ENCODE measurements around the gene LITAFD. TPM values are rescaled to one million over a fixed set of nuclear protein-coding genes. Genes with fewer than 3 reads are reported as not detected.

Gene LITAFD
- total and polyA plus RNA-seq, 2 experiments from 2014 or later = not detected

DNA sequence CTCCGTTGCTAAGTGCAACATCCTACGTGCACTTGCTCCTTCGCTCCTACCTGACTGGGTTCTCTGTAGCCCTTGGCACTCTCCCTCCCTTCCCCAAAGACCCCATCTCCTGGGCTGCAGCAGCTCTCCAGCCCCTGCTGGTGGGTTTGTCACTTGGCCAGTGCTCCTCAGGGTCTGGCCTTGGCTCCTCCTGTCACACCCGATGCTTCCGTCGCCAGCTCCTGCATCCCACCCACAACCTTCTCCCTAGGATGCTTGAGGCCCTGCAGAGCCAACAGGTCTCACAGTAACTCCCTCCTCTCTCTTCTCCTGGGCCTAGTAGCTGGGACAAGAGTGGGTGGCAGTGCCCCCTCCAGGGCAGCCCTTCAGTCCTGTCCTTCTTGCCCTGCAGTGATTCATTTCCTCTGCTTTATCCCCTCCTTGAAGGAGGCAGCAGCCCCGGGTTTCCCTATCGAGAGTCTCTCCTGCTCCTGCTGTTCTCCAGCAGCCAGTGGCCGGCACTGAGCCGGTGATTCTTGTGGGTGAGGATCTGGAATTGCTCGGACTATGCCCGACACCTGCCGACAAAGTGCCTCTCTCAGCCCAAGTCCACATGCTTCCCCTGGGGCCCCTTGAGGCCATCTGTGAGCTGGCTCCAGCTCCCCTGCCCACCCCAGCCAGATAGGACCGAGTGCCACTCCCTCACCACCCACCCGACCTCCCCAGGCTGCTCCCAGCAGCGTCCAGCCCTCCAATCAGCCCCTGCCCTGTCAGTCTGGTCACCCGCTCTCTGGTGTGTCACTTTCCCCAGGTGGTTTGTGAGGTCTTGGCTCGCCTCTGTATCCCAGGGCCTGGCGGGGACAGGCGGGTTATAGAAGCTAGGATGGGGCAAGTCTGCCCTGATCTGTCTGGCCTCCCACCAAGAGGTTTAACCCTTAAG is 3.8 kb downstream of the LITAFD start:
- H3K4me1 Mint-ChIP-seq = peaks cover 15% of the 10 kb centered on the region
- Histone ChIP-seq H3K27ac (ENCODE audit: low read depth) (peak overlapping the region; percentile 52), H3K27me3 (ENCODE audit: insufficient read depth) (no peaks in the 10 kb centered on the region)

DNA sequence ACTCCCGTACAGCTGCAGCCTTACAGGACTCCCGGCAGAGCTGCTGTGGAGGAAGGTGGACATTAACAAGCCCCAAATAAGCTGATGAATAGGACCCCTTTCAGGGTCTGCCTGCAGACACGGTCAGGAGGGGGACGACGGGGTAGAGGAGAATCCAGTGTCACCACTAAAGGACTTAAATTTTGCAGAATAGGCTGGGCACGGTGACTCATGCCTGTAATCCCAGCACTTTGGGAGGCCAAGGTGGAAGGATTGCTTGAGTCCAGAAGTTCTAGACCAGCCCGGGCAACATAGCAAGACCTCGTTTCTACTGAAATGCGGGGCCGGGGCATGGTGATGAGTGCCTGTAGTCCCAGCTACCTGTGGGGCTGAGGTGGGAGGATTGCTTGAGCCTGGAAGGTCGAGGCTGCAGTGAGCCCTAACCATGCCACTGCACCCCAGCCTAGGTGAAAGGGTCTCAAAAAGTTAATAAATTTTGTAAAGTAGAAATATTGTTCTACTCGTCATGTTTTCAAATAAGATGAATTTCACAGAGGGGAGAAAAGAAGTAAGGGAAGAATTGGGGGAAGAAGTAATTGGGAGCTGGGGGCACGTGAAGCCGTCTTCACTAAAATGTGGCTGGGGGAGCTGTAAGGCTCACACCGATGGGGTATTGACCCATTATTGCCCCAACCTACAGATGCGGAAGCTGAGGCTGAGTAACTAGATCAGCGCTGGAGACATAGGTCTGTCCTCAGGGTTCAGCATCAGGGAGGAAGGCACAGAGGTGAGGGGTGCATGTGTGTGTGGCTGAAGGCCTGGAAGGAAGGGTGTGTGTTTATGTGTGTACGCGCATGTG is 4.7 kb downstream of the LITAFD start:
- Mint-ChIP-seq H3K27ac (peak overlapping the region; percentile 15; the same call in 1 of the 2 replicates), H3K9me3 (no peaks in the 10 kb centered on the region), H3K36me3 (ENCODE audit: low read depth) (peaks cover 23% of the 10 kb centered on the region), H3K4me1 (peaks cover 15% of the 10 kb centered on the region), H3K27me3 (ENCODE audit: insufficient read depth, low read depth, poor library complexity) (peaks cover 29% of the 10 kb centered on the region), H3K4me3 (no peak overlapping the region; the same call in 2 of the 3 replicates)
- H3K27ac ChIP-seq (ENCODE audit: low read depth) = no peak overlapping the region; the same call in 1 of the 2 replicates
- H3K4me3 ChIP-seq = no peak overlapping the region
- 0 out of 2 replicates have a peak overlapping the region, but pooled peaks have one; percentile 20 for H3K4me2 ChIP-seq
- ATAC-seq = no peak
- H3F3A ChIP-seq (replicated peaks; ENCODE audit: low read depth) = 0 out of 2 replicates have a peak, but pooled peaks cover 6% of the 10 kb centered on the region
- no peak for DNase-seq (ENCODE audit: low spot score)
- H3K9me2 ChIP-seq (ENCODE audit: insufficient read depth) = no peaks in the 10 kb centered on the region
- H3K4me1 ChIP-seq (ENCODE audit: insufficient read depth) = peaks cover 11% of the 10 kb centered on the region; the same call in 1 of the 2 replicates
- no peaks in the 10 kb centered on the region for H3K79me2 ChIP-seq (replicated peaks; ENCODE audit: insufficient read depth)
- no peaks in the 10 kb centered on the region for H3K27me3 ChIP-seq (ENCODE audit: insufficient read depth)
- no peak overlapping the region for H2AFZ ChIP-seq
- H3K36me3 ChIP-seq (ENCODE audit: insufficient read depth) = peaks cover 15% of the 10 kb centered on the region; the same call in 1 of the 2 replicates
- 0 out of 2 replicates have a peak, but pooled peaks cover 6% of the 10 kb centered on the region for H4K20me1 ChIP-seq (replicated peaks; ENCODE audit: insufficient read depth)
- TF ChIP-seq JUNB (IDR thresholded peaks at IDR 0.05; ENCODE audit: unreplicated experiment) (no peak), STAT1 (IDR thresholded peaks at IDR 0.05; ENCODE audit: unreplicated experiment) (no peak), ZNF114 (CRISPR knock-in tag; IDR thresholded peaks at IDR 0.05) (no peak), ZNF331 (CRISPR knock-in tag; IDR thresholded peaks at IDR 0.05; ENCODE audit: low read depth) (no peak)
- TF ChIP-seq, protein P1, sequence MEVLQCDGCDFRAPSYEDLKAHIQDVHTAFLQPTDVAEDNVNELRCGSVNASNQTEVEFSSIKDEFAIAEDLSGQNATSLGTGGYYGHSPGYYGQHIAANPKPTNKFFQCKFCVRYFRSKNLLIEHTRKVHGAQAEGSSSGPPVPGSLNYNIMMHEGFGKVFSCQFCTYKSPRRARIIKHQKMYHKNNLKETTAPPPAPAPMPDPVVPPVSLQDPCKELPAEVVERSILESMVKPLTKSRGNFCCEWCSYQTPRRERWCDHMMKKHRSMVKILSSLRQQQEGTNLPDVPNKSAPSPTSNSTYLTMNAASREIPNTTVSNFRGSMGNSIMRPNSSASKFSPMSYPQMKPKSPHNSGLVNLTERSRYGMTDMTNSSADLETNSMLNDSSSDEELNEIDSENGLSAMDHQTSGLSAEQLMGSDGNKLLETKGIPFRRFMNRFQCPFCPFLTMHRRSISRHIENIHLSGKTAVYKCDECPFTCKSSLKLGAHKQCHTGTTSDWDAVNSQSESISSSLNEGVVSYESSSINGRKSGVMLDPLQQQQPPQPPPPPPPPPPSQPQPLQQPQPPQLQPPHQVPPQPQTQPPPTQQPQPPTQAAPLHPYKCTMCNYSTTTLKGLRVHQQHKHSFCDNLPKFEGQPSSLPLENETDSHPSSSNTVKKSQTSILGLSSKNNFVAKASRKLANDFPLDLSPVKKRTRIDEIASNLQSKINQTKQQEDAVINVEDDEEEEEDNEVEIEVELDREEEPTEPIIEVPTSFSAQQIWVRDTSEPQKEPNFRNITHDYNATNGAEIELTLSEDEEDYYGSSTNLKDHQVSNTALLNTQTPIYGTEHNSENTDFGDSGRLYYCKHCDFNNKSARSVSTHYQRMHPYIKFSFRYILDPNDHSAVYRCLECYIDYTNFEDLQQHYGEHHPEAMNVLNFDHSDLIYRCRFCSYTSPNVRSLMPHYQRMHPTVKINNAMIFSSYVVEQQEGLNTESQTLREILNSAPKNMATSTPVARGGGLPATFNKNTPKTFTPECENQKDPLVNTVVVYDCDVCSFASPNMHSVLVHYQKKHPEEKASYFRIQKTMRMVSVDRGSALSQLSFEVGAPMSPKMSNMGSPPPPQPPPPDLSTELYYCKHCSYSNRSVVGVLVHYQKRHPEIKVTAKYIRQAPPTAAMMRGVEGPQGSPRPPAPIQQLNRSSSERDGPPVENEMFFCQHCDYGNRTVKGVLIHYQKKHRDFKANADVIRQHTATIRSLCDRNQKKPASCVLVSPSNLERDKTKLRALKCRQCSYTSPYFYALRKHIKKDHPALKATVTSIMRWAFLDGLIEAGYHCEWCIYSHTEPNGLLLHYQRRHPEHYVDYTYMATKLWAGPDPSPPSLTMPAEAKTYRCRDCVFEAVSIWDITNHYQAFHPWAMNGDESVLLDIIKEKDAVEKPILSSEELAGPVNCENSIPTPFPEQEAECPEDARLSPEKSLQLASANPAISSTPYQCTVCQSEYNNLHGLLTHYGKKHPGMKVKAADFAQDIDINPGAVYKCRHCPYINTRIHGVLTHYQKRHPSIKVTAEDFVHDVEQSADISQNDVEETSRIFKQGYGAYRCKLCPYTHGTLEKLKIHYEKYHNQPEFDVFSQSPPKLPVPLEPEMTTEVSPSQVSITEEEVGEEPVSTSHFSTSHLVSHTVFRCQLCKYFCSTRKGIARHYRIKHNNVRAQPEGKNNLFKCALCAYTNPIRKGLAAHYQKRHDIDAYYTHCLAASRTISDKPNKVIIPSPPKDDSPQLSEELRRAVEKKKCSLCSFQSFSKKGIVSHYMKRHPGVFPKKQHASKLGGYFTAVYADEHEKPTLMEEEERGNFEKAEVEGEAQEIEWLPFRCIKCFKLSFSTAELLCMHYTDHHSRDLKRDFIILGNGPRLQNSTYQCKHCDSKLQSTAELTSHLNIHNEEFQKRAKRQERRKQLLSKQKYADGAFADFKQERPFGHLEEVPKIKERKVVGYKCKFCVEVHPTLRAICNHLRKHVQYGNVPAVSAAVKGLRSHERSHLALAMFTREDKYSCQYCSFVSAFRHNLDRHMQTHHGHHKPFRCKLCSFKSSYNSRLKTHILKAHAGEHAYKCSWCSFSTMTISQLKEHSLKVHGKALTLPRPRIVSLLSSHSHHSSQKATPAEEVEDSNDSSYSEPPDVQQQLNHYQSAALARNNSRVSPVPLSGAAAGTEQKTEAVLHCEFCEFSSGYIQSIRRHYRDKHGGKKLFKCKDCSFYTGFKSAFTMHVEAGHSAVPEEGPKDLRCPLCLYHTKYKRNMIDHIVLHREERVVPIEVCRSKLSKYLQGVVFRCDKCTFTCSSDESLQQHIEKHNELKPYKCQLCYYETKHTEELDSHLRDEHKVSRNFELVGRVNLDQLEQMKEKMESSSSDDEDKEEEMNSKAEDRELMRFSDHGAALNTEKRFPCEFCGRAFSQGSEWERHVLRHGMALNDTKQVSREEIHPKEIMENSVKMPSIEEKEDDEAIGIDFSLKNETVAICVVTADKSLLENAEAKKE (CRISPR knock-in tag; IDR thresholded peaks at IDR 0.05) = no peak

More for the DNA sequence above, 3.8 kb downstream of the LITAFD start:
- Histone ChIP-seq H3K9me2 (ENCODE audit: insufficient read depth) (no peaks in the 10 kb centered on the region), H3K4me1 (ENCODE audit: insufficient read depth) (peaks cover 11% of the 10 kb centered on the region; the same call in 1 of the 2 replicates), H3F3A (replicated peaks; ENCODE audit: low read depth) (0 out of 2 replicates have a peak, but pooled peaks cover 3% of the 10 kb centered on the region), H3K36me3 (ENCODE audit: insufficient read depth) (0 out of 2 replicates have a peak, but pooled peaks cover 12% of the 10 kb centered on the region), H3K79me2 (replicated peaks; ENCODE audit: insufficient read depth) (no peaks in the 10 kb centered on the region), H2AFZ (no peak overlapping the region), H4K20me1 (replicated peaks; ENCODE audit: insufficient read depth) (0 out of 2 replicates have a peak, but pooled peaks cover 6% of the 10 kb centered on the region), H3K4me3 (no peak overlapping the region), H3K4me2 (0 out of 2 replicates have a peak overlapping the region, but pooled peaks have one; percentile 20)
- Mint-ChIP-seq H3K4me3 (no peak overlapping the region; the same call in 2 of the 3 replicates), H3K27ac (peak overlapping the region; percentile 15; the same call in 1 of the 2 replicates), H3K27me3 (ENCODE audit: insufficient read depth, low read depth, poor library complexity) (peaks cover 22% of the 10 kb centered on the region), H3K36me3 (ENCODE audit: low read depth) (peaks cover 14% of the 10 kb centered on the region), H3K9me3 (no peaks in the 10 kb centered on the region)
- ATAC-seq (peak; percentile 46), DNase-seq (ENCODE audit: low spot score) (peak; percentile 60)
- TF ChIP-seq STAT1 (IDR thresholded peaks at IDR 0.05; ENCODE audit: unreplicated experiment) (no peak), CREB1 (CRISPR knock-in tag; IDR thresholded peaks at IDR 0.05; ENCODE audit: low read depth) (no peak), POLR2AphosphoS5 (IDR thresholded peaks at IDR 0.05; ENCODE audit: low read depth) (no peak)
- TF ChIP-seq, protein P2, sequence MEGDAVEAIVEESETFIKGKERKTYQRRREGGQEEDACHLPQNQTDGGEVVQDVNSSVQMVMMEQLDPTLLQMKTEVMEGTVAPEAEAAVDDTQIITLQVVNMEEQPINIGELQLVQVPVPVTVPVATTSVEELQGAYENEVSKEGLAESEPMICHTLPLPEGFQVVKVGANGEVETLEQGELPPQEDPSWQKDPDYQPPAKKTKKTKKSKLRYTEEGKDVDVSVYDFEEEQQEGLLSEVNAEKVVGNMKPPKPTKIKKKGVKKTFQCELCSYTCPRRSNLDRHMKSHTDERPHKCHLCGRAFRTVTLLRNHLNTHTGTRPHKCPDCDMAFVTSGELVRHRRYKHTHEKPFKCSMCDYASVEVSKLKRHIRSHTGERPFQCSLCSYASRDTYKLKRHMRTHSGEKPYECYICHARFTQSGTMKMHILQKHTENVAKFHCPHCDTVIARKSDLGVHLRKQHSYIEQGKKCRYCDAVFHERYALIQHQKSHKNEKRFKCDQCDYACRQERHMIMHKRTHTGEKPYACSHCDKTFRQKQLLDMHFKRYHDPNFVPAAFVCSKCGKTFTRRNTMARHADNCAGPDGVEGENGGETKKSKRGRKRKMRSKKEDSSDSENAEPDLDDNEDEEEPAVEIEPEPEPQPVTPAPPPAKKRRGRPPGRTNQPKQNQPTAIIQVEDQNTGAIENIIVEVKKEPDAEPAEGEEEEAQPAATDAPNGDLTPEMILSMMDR (conservative IDR thresholded peaks at IDR 0.05; ENCODE audit: low read depth in 2 of 2) = peak; percentile 17 to 27; a peak in 2 of 4 replicates

Data from GM23338 (cell line).